HG02840 (cell line): ENCODE data around the gene MAB21L3.

Source experiments
- ATAC-seq: cut with Tn5 transposase; IDR thresholded peaks from one replicate; pipeline ENCODE4 v1.9.1; 2021; ENCODE audit warnings: mild to moderate bottlenecking, moderate library complexity, moderate number of reproducible peaks; ENCODE audit not compliant: unreplicated experiment, low FRiP score

Gene MAB21L3

DNA sequence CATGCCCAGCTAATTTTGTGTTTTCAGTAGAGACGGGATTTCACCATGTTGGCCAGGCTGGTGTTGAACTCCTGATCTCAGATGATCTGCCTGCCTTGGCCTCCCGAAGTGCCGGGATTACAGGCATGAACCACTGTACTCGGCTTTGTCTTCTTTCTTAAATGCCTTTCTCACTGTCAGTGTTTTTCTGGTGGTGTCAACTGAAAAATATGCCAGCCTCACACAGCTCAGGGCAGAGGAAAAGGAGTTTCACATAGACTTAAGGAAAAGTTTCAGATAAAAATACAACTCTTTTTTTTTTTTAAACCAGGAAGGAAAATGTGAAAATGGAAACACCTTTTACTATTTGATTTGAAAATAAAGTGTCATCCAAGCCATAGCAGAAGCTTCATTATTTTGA, 4.6 kb upstream of the MAB21L3 start:
- ATAC-seq, result no peak

DNA sequence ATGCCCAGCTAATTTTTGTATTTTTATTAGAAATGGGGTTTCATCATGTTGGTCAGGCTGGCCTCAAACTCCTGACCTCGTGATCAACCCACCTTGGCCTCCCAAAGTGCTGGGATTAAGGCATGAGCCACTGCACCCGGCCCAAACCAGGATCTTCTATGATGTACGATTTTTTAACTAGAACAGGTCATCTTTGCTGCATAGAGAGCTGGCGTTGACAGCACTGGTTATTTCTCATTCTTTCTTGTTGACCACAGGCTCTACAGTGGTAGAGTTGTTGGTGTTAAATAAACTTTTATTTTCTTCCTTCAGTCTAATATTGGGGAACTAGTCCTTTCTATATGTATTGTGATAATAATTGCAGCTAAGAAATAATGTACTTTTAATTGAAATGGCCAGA, 3.8 kb upstream of the MAB21L3 start:
- ATAC-seq, result no peak

DNA sequence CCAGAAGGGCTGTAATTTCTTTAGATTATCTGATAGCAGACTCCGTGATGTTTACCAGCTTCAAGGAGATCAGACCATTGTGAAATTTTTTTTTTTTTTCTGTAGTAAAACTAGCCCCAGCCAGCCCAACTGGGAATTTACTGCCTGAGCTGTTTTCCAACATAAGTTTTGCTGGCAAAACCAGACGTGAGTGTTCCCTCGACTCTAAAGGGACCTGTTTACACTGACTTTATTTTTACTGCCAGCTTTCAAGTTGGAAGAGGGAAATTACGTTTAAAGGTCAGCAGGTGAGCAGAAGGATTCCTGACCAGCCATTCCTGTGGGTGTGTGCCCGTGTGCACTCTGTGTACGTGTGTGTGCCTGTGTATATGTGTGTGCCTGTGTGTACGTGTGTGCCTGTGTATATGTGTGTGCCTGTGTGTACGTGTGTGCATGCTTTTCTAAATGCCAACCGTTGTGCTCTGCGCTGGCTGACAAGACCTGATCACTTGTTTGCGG, 374 bp downstream of the MAB21L3 start:
- no peak for ATAC-seq

DNA sequence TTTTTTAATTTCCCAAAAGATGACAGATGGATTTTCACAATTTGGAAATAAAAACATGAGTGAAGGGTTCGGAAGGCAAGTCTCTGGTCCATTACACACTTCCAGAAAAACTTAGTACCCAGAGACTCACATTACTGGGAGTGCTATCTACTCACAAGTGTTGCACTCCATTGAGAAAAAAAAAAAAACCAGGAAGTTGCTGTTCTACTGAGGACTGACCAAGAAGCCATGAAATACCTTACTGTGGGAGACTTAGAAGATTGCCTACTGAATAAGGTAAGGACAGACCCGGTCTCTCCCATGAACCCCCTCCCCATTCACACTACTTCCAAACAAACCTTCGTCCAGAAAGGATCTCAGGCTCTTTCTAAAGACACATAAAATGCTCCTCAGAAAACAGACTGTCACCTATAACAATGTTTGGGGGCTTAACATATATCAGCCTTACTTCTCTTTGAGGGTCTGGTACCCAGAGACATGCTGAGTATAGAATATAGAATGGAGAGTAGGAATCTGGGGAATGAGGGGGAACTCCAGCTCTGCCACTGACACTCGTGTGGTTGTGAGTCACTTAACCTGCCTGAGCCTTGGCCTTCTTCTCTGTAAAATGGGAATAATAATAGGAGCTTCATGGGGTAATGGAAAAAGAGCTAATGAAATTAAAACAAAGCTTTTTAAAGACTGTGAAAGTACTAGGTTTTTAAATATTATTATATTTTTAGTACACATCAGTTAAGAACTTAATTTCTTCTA, 1.4 kb downstream of the MAB21L3 start:
- no peak for ATAC-seq

DNA sequence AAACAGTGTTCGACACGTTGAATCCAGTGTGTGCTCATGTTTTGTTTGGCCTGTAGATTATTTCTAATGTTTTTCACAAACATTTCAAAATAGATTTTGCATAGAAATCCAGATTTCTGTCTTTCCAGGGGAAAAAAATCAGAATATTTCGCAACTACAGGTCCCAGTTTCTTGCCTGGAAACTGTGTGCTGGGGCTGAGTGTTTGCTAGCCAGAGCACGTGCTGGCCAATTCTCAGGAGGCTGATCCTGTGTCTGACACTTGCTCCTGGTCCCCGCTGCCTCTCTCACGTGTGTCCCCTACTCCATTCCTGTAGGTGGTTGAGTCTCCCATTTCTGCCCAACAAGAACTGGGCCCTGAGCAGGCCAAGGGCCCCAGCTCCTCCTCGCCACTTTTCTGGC, 2.4 kb downstream of the MAB21L3 start:
- ATAC-seq, result no peak

GRCh38 chr1:116115476-116116439, 4.6 kb downstream of the MAB21L3 start:
- ATAC-seq, result no peak

DNA sequence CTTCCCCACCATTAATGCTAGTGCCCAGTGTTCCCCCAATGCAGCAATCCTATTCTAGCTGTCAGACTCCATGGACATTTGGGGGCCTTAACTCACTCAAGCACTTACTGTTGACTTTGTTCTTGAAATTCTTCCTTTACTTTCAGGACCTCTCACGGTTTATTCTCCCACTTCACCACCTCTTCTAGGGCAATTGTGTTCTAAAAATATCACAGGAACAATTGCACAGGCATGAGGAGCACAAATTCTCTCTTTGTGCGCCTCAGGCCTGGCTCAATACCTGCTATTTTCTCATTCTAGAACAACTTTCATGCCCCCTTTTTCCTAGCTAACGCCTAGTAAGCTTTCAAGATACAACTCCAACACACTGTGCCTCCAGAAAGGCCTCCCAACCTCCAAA, 7.3 kb downstream of the MAB21L3 start:
- ATAC-seq, result no peak

DNA sequence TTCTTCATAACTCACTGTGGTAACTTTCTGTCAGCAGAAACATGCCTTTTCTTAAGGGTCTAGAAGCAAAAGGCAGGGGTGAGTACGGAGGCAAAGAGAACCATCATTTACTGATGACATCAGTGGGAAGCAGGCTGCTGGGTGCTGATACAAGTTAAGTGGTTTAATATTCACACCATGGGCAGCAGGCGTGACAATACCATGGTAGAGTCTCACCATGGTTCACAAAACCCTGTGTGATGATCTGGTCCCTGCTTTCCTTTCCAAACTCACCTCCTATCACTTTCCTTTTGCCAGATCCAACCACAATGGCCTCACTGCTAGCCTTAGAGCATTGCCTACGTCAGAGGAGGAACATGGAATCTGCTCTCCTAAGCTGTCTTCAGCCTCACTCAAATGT, 8.7 kb downstream of the MAB21L3 start:
- ATAC-seq, result no peak

GRCh38 chr1:116122955-116123757, 12.0 kb downstream of the MAB21L3 start:
- no peak for ATAC-seq

- no peak for ATAC-seq
Measured at GRCh38 chr1:116123837-116124533, 12.8 kb downstream of the MAB21L3 start.

- no peak for ATAC-seq
Measured at GRCh38 chr1:116125758-116126157, 14.6 kb downstream of the MAB21L3 start.

DNA sequence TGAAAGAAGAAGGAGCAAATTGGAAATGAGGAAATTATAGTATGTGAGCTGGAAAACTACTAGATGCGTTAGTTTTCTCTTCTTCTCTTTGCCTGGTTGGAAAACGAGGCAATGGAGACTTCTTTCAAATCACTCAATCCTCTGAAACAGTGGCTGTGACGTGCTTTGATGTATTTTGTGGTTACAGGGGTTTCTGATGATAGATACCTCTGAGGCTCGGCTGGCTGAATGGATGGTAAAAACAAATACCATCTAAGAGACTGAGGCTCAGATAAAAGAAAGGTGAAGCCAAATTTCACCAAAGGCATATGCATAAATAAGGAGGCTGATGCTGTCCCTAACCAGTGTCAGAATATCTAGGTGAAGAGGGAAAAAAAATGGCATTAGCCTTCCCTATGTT, 15.1 kb downstream of the MAB21L3 start:
- ATAC-seq, result no peak

DNA sequence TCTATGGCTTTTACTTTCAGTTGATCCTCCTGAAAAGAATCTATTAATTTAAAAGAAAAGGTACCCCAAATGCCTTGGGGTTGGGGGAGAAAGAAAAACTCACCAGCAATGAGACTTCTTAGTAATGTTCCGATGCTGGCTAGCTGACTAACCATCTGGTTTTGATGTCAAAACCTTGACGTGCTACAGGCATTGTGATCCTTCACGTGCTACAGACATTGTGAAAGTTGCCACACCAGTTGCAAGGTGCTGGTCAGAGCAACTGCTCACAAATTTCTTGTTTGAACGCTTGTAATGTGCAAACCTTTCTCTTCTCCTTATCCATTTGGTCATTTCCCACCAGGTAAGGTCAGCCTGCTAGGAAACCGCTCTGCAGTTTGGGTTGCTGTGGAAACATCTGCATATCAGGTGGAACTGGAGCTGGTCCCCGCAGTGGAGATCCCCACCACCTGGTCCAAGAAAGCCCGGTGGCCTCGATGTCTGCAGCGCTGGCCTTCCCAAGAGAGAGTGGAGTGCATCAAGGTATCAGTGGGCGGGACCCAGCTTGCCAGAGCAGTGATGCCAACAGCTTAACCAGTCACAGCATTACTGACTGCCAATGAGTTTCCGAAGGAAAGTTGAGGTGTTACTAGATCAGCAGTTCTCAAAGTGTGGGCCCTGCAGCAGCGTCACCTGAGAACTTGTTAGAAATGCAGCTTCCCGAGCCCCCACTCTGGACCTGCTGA, 16.1 kb downstream of the MAB21L3 start:
- no peak for ATAC-seq

GRCh38 chr1:116127848-116128540, 16.8 kb downstream of the MAB21L3 start:
- no peak for ATAC-seq

DNA sequence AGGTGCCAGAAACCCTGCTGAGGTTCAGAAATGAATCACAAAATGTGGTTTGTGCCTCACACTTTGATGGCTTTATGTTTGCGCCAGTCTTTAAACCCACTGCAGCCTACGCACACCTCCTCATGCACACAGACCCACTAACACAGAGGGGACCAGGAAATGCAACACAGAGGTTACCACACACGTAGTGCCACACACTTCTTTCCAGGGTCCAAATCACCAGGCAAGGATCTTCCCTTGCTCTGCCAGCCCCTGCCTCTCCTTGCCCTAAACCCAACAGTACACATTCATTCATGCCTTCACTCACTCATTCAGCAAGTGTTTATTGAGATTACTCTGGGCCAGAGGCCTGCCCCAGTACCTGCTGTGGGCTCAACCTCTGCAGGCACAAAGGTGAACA, 17.5 kb downstream of the MAB21L3 start:
- ATAC-seq, result no peak

GRCh38 chr1:116129537-116129936, 18.3 kb downstream of the MAB21L3 start:
- ATAC-seq, result no peak

GRCh38 chr1:116130356-116130755, 19.2 kb downstream of the MAB21L3 start:
- no peak for ATAC-seq

DNA sequence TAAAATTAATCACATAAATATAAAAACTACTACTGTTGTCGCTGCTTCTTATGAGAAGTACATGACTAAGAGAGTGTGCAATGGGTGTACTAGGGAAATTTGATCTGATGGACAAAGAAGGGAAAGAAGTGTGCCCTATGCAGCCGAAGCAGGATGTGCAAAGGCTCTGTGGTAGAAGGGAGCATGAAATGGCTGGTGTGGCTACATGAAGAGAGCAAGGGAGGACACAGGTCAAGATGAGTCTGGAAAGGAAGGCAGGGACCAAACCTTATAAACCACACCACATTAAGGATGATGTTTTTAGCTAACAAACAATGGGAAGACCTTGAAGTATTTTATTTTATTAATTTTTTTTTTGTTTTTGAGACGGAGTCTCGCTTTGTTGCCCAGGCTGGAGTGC, 20.0 kb downstream of the MAB21L3 start:
- no peak for ATAC-seq
